GM23338 (cell line): ENCODE data around the gene SMARCC1. TPM values are rescaled to one million over a fixed set of nuclear protein-coding genes. Genes with fewer than 3 reads are reported as not detected.

Source experiments
- ATAC-seq: fragments of 200-7000 bp; cut with Tn5 transposase; 3 replicates; pipeline ENCODE4 v1.9.1; 2020
- DNase-seq: peaks from one replicate; pipeline ENCODE4 v3.0.0-alpha.2; 2015; ENCODE audit warnings: low spot score
- H2AFZ ChIP-seq: fragments of 200-600 bp; sonication (generic); 2 replicates; pipeline ENCODE4 v1.8.0; 2016; ENCODE audit warnings: antibody characterized with exemption, mild to moderate bottlenecking, moderate library complexity
- H3F3A ChIP-seq: fragments of 200-600 bp; sonication (generic); replicated peaks from 2 replicates; pipeline ENCODE4 v1.8.0; 2017; ENCODE audit warnings: antibody characterized with exemption, mixed run types, low read depth
- H3K27ac ChIP-seq: fragments of 200-600 bp; sonication (generic); 2 replicates; pipeline ENCODE4 v1.6.1; 2016; ENCODE audit warnings: low read depth
- H3K27me3 ChIP-seq: fragments of 200-600 bp; sonication (generic); 2 replicates; pipeline ENCODE4 v1.8.0; 2016; ENCODE audit warnings: mild to moderate bottlenecking, mixed run types, moderate library complexity; ENCODE audit not compliant: insufficient read depth
- H3K36me3 ChIP-seq: fragments of 200-600 bp; sonication (generic); 2 replicates; pipeline ENCODE4 v1.8.0; 2016; ENCODE audit warnings: mild to moderate bottlenecking; ENCODE audit not compliant: insufficient read depth
- H3K4me1 ChIP-seq: fragments of 200-600 bp; sonication (generic); 2 replicates; pipeline ENCODE4 v1.8.0; 2016; ENCODE audit warnings: mild to moderate bottlenecking, moderate library complexity; ENCODE audit not compliant: insufficient read depth
- H3K4me2 ChIP-seq: fragments of 200-600 bp; sonication (generic); 2 replicates; pipeline ENCODE4 v1.7.1; 2017; ENCODE audit warnings: mixed run types
- H3K4me3 ChIP-seq: fragments of 200-600 bp; sonication (generic); 2 replicates; pipeline ENCODE4 v1.6.1; 2016; ENCODE audit warnings: mixed run types
- H3K79me2 ChIP-seq: fragments of 200-600 bp; sonication (generic); replicated peaks from 2 replicates; pipeline ENCODE4 v1.8.0; 2017; ENCODE audit warnings: mild to moderate bottlenecking; ENCODE audit not compliant: insufficient read depth
- H3K9me2 ChIP-seq: fragments of 200-600 bp; sonication (generic); 2 replicates; pipeline ENCODE4 v1.8.0; 2017; ENCODE audit not compliant: insufficient read depth
- H4K20me1 ChIP-seq: fragments of 200-600 bp; sonication (generic); replicated peaks from 2 replicates; pipeline ENCODE4 v1.8.0; 2017; ENCODE audit warnings: mild to moderate bottlenecking; ENCODE audit not compliant: insufficient read depth
- H3K27ac Mint-ChIP-seq: 2 replicates; pipeline ENCODE4 v1.8.0; 2020; ENCODE audit warnings: inconsistent platforms, mild to moderate bottlenecking, moderate library complexity, mixed read lengths
- H3K27me3 Mint-ChIP-seq: 3 replicates; pipeline ENCODE4 v1.8.0; 2022; ENCODE audit warnings: low read depth, mild to moderate bottlenecking, moderate library complexity, mixed read lengths, inconsistent platforms; ENCODE audit not compliant: insufficient read depth, poor library complexity
- H3K36me3 Mint-ChIP-seq: 3 replicates; pipeline ENCODE4 v1.8.0; 2021; ENCODE audit warnings: low read depth, mild to moderate bottlenecking, inconsistent platforms, moderate library complexity, mixed read lengths
- H3K4me1 Mint-ChIP-seq: 3 replicates; pipeline ENCODE4 v1.8.0; 2020; ENCODE audit warnings: mild to moderate bottlenecking, inconsistent platforms, mixed read lengths
- H3K4me3 Mint-ChIP-seq: 3 replicates; pipeline ENCODE4 v1.8.0; 2021; ENCODE audit warnings: moderate library complexity, mild to moderate bottlenecking, inconsistent platforms, mixed read lengths
- H3K9me3 Mint-ChIP-seq: 3 replicates; pipeline ENCODE4 v1.8.0; 2020; ENCODE audit warnings: moderate library complexity, mild to moderate bottlenecking, inconsistent platforms, mixed read lengths
- CREB1 ChIP-seq: fragments of 250-450 bp; sonication (Bioruptor Pico); IDR thresholded peaks from 2 replicates; pipeline ENCODE4 v1.5.0; 2020; ENCODE audit warnings: low read depth, mild to moderate bottlenecking, moderate library complexity
- EZH2 ChIP-seq: fragments of 200-600 bp; sonication (generic); IDR thresholded peaks from one replicate; pipeline ENCODE4 v1.8.0; 2017; ENCODE audit warnings: antibody characterized with exemption, mild to moderate bottlenecking, low read depth; ENCODE audit not compliant: unreplicated experiment
- EZH2phosphoT487 ChIP-seq: fragments of 200-600 bp; sonication (generic); IDR thresholded peaks from one replicate; pipeline ENCODE4 v1.8.1; 2018; ENCODE audit warnings: antibody characterized with exemption; ENCODE audit not compliant: unreplicated experiment
- JUNB ChIP-seq: IDR thresholded peaks from one replicate; pipeline ENCODE4 v1.6.1; 2016; ENCODE audit warnings: antibody characterized with exemption; ENCODE audit not compliant: unreplicated experiment
- NANOG ChIP-seq: IDR thresholded peaks from 2 replicates; pipeline ENCODE4 v1.6.1; 2016; ENCODE audit warnings: antibody characterized with exemption, borderline replicate concordance
- STAT1 ChIP-seq: IDR thresholded peaks from one replicate; pipeline ENCODE4 v1.6.1; 2016; ENCODE audit warnings: antibody characterized with exemption; ENCODE audit not compliant: unreplicated experiment
- ZNF331 ChIP-seq: fragments of 250-450 bp; sonication (Bioruptor Pico); IDR thresholded peaks from 2 replicates; pipeline ENCODE4 v1.5.0; 2020; ENCODE audit warnings: low read depth, mild to moderate bottlenecking, moderate library complexity
- polyA plus RNA-seq: library from polyadenylated mRNA; unstranded; fragments of >200 nt; fragmentation: Nextera tagmentation; extraction: Ambion mirVana; gene quantifications from 2 replicates; pipeline ENCODE4 v1.2.1, GENCODE V29; 2016
- total RNA-seq: library from RNA; depleted of rRNA; stranded (reverse); fragments of >200 nt; shearing (Covaris generic); gene quantifications from 2 replicates; pipeline ENCODE4 v1.2.3, GENCODE V29; 2014
- TF ChIP-seq, protein P1 (sequence below): fragments of 250-450 bp; sonication (Bioruptor Pico); IDR thresholded peaks from 2 replicates; pipeline ENCODE4 v1.5.0; 2020; ENCODE audit warnings: mild to moderate bottlenecking, moderate library complexity
- TF ChIP-seq, protein P2 (sequence below), 2 experiments: fragments of 200-600 bp in 1 of 2; sonication (generic) in 1 of 2; conservative IDR thresholded peaks; 2 replicates each; pipeline versions ENCODE4 v1.5.1 to v1.6.1; 2016 to 2017; ENCODE audit warnings: antibody characterized with exemption in 2 of 2, low read depth in 2 of 2, mild to moderate bottlenecking in 2 of 2, moderate library complexity in 1 of 2

SMARCC1 gene
- total and polyA plus RNA-seq, 2 experiments from 2014 or later = 105 to 171 TPM

DNA sequence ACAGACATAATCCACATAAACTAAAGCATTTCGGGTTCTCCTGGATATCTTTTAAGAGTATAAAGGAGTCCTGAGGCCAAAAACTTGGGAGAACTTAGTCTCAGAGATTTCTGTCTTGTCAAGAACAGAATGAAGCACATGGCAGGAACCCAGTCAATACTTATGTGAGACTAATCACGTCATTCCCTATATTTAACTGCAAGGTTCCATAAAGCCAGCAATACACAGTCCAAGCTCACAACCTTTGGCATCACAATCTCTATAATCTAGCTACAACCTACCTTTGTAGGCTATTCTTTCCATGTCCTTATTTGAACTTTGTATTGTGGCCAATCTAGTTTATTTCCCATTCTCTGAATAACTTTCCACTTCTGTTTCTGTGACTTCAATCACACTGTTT lies 134.1 kb downstream of the SMARCC1 start (continued):
- TF ChIP-seq, protein P1, sequence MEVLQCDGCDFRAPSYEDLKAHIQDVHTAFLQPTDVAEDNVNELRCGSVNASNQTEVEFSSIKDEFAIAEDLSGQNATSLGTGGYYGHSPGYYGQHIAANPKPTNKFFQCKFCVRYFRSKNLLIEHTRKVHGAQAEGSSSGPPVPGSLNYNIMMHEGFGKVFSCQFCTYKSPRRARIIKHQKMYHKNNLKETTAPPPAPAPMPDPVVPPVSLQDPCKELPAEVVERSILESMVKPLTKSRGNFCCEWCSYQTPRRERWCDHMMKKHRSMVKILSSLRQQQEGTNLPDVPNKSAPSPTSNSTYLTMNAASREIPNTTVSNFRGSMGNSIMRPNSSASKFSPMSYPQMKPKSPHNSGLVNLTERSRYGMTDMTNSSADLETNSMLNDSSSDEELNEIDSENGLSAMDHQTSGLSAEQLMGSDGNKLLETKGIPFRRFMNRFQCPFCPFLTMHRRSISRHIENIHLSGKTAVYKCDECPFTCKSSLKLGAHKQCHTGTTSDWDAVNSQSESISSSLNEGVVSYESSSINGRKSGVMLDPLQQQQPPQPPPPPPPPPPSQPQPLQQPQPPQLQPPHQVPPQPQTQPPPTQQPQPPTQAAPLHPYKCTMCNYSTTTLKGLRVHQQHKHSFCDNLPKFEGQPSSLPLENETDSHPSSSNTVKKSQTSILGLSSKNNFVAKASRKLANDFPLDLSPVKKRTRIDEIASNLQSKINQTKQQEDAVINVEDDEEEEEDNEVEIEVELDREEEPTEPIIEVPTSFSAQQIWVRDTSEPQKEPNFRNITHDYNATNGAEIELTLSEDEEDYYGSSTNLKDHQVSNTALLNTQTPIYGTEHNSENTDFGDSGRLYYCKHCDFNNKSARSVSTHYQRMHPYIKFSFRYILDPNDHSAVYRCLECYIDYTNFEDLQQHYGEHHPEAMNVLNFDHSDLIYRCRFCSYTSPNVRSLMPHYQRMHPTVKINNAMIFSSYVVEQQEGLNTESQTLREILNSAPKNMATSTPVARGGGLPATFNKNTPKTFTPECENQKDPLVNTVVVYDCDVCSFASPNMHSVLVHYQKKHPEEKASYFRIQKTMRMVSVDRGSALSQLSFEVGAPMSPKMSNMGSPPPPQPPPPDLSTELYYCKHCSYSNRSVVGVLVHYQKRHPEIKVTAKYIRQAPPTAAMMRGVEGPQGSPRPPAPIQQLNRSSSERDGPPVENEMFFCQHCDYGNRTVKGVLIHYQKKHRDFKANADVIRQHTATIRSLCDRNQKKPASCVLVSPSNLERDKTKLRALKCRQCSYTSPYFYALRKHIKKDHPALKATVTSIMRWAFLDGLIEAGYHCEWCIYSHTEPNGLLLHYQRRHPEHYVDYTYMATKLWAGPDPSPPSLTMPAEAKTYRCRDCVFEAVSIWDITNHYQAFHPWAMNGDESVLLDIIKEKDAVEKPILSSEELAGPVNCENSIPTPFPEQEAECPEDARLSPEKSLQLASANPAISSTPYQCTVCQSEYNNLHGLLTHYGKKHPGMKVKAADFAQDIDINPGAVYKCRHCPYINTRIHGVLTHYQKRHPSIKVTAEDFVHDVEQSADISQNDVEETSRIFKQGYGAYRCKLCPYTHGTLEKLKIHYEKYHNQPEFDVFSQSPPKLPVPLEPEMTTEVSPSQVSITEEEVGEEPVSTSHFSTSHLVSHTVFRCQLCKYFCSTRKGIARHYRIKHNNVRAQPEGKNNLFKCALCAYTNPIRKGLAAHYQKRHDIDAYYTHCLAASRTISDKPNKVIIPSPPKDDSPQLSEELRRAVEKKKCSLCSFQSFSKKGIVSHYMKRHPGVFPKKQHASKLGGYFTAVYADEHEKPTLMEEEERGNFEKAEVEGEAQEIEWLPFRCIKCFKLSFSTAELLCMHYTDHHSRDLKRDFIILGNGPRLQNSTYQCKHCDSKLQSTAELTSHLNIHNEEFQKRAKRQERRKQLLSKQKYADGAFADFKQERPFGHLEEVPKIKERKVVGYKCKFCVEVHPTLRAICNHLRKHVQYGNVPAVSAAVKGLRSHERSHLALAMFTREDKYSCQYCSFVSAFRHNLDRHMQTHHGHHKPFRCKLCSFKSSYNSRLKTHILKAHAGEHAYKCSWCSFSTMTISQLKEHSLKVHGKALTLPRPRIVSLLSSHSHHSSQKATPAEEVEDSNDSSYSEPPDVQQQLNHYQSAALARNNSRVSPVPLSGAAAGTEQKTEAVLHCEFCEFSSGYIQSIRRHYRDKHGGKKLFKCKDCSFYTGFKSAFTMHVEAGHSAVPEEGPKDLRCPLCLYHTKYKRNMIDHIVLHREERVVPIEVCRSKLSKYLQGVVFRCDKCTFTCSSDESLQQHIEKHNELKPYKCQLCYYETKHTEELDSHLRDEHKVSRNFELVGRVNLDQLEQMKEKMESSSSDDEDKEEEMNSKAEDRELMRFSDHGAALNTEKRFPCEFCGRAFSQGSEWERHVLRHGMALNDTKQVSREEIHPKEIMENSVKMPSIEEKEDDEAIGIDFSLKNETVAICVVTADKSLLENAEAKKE (CRISPR knock-in tag) = no peak
- TF ChIP-seq STAT1 = no peak
- TF ChIP-seq EZH2 = no peak
- TF ChIP-seq EZH2phosphoT487 = no peak
- TF ChIP-seq CREB1 (CRISPR knock-in tag) = no peak
- TF ChIP-seq, protein P2, sequence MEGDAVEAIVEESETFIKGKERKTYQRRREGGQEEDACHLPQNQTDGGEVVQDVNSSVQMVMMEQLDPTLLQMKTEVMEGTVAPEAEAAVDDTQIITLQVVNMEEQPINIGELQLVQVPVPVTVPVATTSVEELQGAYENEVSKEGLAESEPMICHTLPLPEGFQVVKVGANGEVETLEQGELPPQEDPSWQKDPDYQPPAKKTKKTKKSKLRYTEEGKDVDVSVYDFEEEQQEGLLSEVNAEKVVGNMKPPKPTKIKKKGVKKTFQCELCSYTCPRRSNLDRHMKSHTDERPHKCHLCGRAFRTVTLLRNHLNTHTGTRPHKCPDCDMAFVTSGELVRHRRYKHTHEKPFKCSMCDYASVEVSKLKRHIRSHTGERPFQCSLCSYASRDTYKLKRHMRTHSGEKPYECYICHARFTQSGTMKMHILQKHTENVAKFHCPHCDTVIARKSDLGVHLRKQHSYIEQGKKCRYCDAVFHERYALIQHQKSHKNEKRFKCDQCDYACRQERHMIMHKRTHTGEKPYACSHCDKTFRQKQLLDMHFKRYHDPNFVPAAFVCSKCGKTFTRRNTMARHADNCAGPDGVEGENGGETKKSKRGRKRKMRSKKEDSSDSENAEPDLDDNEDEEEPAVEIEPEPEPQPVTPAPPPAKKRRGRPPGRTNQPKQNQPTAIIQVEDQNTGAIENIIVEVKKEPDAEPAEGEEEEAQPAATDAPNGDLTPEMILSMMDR (conservative IDR thresholded peaks at IDR 0.05; ENCODE audit: low read depth in 2 of 2) = no peak

DNA sequence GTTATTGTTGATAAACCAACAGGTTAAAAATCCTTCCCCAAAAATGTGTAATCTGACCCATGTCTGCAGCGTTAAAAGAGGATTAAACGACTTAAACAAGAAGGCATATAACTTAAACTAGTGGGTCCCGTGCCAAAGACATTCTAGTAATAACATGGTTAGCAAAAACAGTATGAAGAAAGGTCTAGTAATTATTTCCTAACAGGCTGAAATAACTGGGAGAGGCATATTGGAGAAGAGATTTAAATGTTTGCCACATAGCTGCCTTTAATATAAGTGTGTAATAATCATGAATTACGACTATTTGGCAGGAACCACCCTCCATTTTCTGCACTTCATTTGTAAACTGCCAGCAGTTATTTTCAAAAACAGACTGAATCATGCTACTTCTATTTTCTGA lies 135.3 kb downstream of the SMARCC1 start:
- Histone ChIP-seq H3K27me3 (no peaks in the 10 kb centered on the region), H4K20me1 (peaks cover 19% of the 10 kb centered on the region), H3K9me2 (no peaks in the 10 kb centered on the region), H3K27ac (peak overlapping the region; percentile 21; the same call in 1 of the 2 replicates), H3K4me3 (no peak overlapping the region), H2AFZ (no peak overlapping the region), H3F3A (peaks cover 12% of the 10 kb centered on the region), H3K79me2 (peaks cover 76% of the 10 kb centered on the region), H3K36me3 (peaks cover 23% of the 10 kb centered on the region), H3K4me1 (no peaks in the 10 kb centered on the region), H3K4me2 (no peak overlapping the region)
- Mint-ChIP-seq H3K4me3 (no peak overlapping the region), H3K27ac (no peak overlapping the region), H3K36me3 (peaks cover 48% of the 10 kb centered on the region), H3K4me1 (no peaks in the 10 kb centered on the region), H3K9me3 (no peaks in the 10 kb centered on the region), H3K27me3 (peaks cover 8% of the 10 kb centered on the region)
- no peak for DNase-seq
- ATAC-seq = no peak
- TF ChIP-seq ZNF331 (no peak), NANOG (no peak), EZH2phosphoT487 (no peak), JUNB (no peak)
